ENCODE measurements around the gene CCL24. TPM values are rescaled to one million over a fixed set of nuclear protein-coding genes. Genes with fewer than 3 reads are reported as not detected.
"Not testable (repeated sequence)": the region's sequence is repeated elsewhere in the genome, so short reads cannot be mapped to it uniquely, and the experiment has no call there.

Gene CCL24
- polyA plus RNA-seq, 3 donors, result 0.20 to 1.0 (median 0.34) TPM

GRCh38 chr7:75796420-75796819 is 17.2 kb downstream of the CCL24 start:
- 88 to 93% (median 89%) methylated on average over 6 of the region's 6 CpGs for WGBS, 3 donors
- H3K27ac ChIP-seq (ENCODE audit: low read depth, low read length), result no peak overlapping the region

DNA sequence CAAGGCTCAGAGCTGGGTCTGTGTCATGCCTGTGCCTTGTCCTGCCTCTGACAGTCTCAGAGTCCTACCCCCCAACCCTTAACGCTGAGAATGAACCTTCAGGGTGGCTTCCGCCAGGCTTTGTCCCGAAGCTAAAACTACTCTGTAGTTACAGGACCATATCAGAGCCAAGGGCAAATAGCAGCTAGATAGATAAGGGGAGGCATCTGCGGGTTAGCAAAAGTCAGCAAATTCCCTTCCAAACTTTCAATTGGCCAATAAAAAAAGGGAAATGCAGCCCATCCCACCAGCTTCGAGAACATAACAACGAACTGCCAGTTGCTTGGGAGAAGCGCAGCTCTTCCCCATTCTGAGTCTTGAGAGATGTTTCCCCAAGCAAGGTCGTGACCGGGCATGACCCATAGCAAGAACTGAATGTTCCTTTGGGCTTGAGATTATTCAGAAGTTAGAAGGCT is 17.7 kb downstream of the CCL24 start:
- H3K27ac ChIP-seq (ENCODE audit: low read depth, low read length), result no peak overlapping the region
- WGBS, 3 donors, result 25 to 27% (median 27%) methylated on average over 9 of the region's 9 CpGs

GRCh38 chr7:75793676-75794075 is 19.9 kb downstream of the CCL24 start:
- WGBS, 3 donors, result 92 to 98% (median 97%) methylated on average over 2 of the region's 2 CpGs
- no peak overlapping the region for H3K27ac ChIP-seq (ENCODE audit: low read depth, low read length)

- H3K27ac ChIP-seq (ENCODE audit: low read depth, low read length), result not testable (repeated sequence)
- WGBS, 3 donors, result 93 to 97% (median 97%) methylated on average over 5 of the region's 5 CpGs
Observed at GRCh38 chr7:75792567-75792966, 21.0 kb downstream of the CCL24 start.

DNA sequence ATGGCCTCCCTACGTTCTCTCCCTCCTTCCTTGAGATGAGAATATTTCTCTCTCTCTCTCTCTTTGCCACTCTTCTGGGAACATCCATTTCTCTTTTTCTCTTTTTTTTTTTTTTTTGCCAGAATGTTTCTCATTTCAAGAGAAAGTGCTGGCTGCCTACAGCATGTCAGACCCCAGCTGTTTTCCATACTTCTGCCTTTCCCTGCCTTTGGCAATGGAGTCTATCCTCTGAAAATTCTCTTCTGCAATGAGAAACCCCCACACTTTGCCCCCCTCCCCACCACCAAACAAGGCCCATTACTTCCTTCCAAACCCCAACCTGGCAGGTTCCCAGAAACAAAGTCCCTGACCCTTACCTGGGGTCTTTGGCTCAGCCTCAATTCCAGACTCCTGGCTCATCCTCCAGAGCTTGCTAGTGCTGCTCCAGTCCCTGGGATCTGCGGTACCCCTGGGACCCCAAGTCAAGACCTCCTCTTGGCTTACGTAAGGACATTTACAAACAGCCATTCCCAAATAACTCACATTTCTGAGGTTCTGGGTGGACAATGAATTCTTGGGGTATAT is 24.2 kb downstream of the CCL24 start:
- no peak overlapping the region for H3K27ac ChIP-seq (ENCODE audit: low read depth, low read length)
- WGBS, 3 donors, result 66 to 80% (median 71%) methylated on average over 3 of the region's 3 CpGs

- not testable (repeated sequence) for H3K27ac ChIP-seq (ENCODE audit: low read depth, low read length)
- 63 to 85% (median 81%) methylated on average over 14 of the region's 14 CpGs for WGBS, 3 donors
Observed at GRCh38 chr7:75788154-75788847, 25.3 kb downstream of the CCL24 start.

DNA sequence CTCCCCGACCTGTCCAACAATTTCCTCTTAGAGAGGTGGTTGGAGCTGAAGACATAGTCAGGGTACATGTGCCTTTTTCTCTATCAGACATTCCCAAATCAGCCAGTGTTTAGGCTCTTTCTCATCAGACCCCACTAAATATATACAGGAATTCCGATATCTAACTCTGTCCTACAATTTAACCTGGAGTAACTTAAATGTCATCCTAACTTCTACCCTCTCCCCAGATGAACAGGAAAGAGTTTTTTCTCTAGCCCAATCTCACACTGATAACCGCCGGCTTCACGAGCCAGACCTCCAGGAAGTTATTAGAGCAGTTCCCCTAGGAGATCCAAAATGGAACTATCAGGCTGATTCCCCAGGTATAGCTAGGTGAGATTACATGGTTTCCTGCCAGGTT is 30.5 kb downstream of the CCL24 start:
- H3K27ac ChIP-seq (ENCODE audit: low read depth, low read length), result not testable (repeated sequence)
- WGBS, 3 donors, result 69 to 85% (median 81%) methylated on average over 5 of the region's 5 CpGs

DNA sequence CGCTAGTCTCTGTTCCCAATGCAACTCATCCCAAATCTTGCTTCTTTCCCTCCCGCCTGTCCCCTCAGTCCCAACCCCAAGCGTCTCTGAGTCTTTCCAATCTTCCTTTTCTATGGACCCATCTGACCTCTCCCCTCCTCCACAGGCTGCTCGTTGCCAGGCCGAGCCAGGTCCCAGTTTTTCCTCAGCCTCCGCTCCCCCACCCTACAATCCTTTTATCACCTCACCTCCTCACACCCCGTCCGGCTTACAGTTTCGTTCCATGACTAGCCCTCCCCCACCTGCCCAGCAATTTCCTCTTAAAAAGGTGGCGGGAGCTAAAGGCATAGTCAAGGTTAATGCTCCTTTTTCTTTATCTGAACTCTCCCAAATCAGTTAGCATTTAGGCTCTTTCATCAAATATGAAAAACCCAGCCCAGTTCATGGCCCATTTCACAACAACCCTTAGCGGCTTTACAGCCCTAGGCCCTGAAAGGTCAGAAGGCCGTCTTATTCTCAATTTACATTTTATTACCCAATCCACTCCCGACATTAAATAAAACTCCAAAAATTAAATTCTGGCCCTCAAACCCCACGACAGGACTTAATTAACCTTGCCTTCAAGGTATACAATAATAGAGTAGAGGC is 32.8 kb downstream of the CCL24 start:
- H3K27ac ChIP-seq (ENCODE audit: low read depth, low read length), result not testable (repeated sequence)
- 59 to 80% (median 77%) methylated on average over 14 of the region's 14 CpGs for WGBS, 3 donors

DNA sequence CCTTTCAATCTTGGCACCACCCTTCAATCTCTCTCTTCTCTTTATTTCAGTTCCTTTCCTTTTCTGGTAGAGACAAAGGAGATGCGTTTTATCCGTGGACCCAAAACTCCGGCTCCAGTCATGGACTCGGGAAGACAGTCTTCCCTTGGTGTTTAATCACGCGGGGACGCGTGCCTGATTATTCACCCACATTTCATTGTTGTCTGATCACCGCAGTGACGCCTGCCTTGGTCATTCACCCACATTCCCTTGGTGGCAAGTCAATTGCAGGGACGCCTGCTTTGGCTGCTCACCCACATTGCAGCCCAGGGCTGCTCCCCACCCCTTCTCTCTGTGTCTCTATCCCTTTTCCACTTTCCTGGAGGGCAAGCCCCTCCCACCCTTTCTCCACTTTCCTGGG is 34.1 kb downstream of the CCL24 start:
- not testable (repeated sequence) for H3K27ac ChIP-seq (ENCODE audit: low read depth, low read length)
- 70 to 93% (median 81%) methylated on average over 11 of the region's 11 CpGs for WGBS, 3 donors

DNA sequence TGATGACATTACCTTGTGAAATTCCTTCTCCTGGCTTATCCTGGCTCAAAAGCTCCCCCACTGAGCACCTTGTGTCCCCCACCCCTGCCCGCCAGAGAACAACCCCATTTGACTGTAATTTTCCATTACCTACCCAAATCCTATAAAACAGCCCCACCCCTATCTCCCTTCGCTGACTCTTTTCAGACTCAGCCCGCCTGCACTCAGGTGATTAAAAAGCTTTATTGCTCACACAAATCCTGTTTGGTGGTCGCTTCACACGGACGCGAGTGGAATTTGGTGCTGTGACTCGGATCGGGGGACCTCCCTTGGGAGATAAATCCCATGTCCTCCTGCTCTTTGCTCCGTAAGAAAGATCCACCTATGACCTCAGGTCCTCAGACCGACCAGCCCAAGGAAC is 34.6 kb downstream of the CCL24 start:
- H3K27ac ChIP-seq (ENCODE audit: low read depth, low read length), result not testable (repeated sequence)
- WGBS, 3 donors, result 59 to 79% (median 77%) methylated on average over 11 of the region's 11 CpGs

DNA sequence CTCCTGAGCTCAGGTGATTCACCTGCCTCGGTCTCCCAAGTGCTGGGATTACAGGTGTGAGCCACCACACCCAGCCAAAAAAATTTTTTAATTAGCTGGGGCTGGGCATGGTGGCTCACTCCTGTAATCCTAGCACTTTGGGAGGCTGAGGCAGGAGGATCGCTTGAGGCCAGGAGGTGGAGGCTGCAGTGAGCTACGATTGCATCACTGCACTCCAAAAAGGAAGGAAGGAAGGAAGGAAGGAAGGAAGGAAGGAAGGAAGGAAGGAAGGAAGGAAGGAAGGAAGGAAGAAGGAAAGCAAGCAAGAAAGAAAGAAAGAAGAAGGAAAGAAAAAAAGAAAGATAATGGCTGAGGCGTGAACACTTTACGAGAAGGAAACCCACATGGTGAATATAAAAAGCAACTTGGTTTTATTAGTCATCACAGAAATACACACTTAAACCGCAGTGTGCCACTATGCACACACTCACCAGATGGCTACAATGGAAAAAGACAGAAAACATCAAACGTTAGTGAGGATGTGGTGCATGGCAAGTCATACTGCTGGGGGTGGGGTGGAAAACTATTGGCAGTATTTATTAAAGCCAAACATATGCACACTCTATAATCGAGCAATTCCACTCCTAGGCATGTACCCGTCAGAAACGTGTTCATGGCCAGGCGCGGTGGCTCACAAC is 37.2 kb downstream of the CCL24 start:
- no peak overlapping the region for H3K27ac ChIP-seq (ENCODE audit: low read depth, low read length)
- 69 to 79% (median 70%) methylated on average over 12 of the region's 12 CpGs for WGBS, 3 donors

GRCh38 chr7:75773958-75774357 is 39.6 kb downstream of the CCL24 start:
- H3K27ac ChIP-seq (ENCODE audit: low read depth, low read length), result not testable (repeated sequence)
- 92 to 94% (median 93%) methylated on average over 6 of the region's 6 CpGs for WGBS, 3 donors

- 43 to 67% (median 62%) methylated on average over 9 of the region's 9 CpGs for WGBS, 3 donors
- H3K27ac ChIP-seq (ENCODE audit: low read depth, low read length), result peak within 1 kb of the TSS; percentile 61
Observed at GRCh38 chr7:75772081-75773077, 41.2 kb downstream of the CCL24 start, which contains the start of gene CCL26. CCL26 (minus strand) TSS chr7:75772211; CDS start chr7:75772176, 35 bp downstream.

DNA sequence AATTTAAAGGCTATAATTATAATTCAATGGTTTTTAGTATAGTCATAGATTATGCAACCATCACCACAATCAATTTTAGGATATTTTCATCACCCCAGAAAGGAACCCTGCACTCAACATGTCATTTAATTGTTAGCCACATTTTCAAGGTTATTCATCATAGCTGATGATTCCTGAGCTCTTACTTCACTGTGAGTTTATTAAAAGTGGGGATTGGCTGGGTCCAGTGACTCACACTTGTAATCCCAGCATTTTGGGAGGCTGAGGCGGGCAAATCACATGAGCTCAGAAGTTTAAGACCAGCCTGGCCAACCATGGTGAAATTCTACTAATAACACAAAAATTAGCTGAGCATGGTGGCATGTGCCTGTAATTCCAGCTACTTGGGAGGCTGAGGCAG is 42.4 kb downstream of the CCL24 start:
- 82 to 95% (median 94%) methylated on average over 1 of the region's 1 CpG for WGBS, 3 donors

GRCh38 chr7:75762350-75762917 is 51.2 kb downstream of the CCL24 start:
- 11 to 18% (median 14%) methylated on average over 2 of the region's 2 CpGs for WGBS, 3 donors
- no peak overlapping the region for H3K27ac ChIP-seq (ENCODE audit: low read depth, low read length)

More for the DNA sequence above, 42.4 kb downstream of the CCL24 start:
- H3K27ac ChIP-seq (ENCODE audit: low read depth, low read length), result no peak overlapping the region

DNA sequence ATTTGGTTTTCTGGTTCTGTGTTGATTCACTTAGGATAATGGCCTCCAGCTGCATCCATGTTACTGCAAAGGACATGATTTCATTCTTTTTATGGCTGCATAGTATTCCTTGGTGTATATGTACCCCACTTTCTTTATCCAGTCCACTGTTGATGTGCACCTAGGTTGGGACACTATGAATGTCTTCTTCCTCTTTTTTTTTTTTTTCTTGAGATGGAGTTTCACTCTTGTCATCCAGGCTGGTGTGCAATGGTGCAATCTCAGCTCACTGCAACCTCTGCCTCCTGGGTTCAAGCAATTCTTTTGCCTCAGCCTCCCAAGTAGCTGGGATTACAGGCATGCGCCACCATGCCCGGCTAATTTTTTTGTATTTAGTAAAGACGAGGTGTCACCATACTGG is 51.8 kb downstream of the CCL24 start:
- 67 to 89% (median 88%) methylated on average over 3 of the region's 3 CpGs for WGBS, 3 donors

More for the DNA sequence above, 51.8 kb downstream of the CCL24 start:
- not testable (repeated sequence) for H3K27ac ChIP-seq (ENCODE audit: low read depth, low read length)
